LHCN-M2 (cell line): ENCODE data around the gene ENHO. TPM values are rescaled to one million over a fixed set of nuclear protein-coding genes. Genes with fewer than 3 reads are reported as not detected.

Experiments used
- DNase-seq: peaks from one replicate; pipeline ENCODE4 v3.0.0-alpha.2; 2012; ENCODE audit warnings: low read depth
- total RNA-seq: library from RNA; depleted of rRNA; stranded (reverse); fragments of >200 nt; gene quantifications from 2 replicates; pipeline ENCODE4 v1.2.3, GENCODE V29; 2014; rRNA removed

The ENHO gene
- total RNA-seq, 1 experiment from 2014 or later, result 0.29 TPM

- no peak for DNase-seq
These were observed 43.3 kb downstream of the ENHO start for GRCh38 chr9:34479431-34479866.

GRCh38 chr9:34477541-34477940, 45.2 kb downstream of the ENHO start:
- DNase-seq, result no peak

GRCh38 chr9:34475097-34475496, 47.7 kb downstream of the ENHO start:
- no peak for DNase-seq

Other genes with a start within 250 kb of the ENHO start
- 5.1 and 5.6 TPM in 2 replicates for gene KIF24, start 193.7 kb downstream of the ENHO start, total RNA-seq
- gene NUDT2, start 193.4 kb downstream of the ENHO start, total RNA-seq, result 21.5 and 30.6 TPM in 2 replicates
- 1.2 and 1.5 TPM in 2 replicates for gene MYORG, start 146.1 kb downstream of the ENHO start, total RNA-seq
- 13.0 and 17.6 TPM in 2 replicates for gene FAM219A, start 64.4 kb downstream of the ENHO start, total RNA-seq
- not detected in 2 replicates for gene DNAI1, start 64.2 kb downstream of the ENHO start, total RNA-seq
- not detected in 2 replicates for gene CNTFR, start 66.7 kb upstream of the ENHO start, total RNA-seq
- 31.7 and 34.0 TPM in 2 replicates for gene RPP25L, start 89.1 kb upstream of the ENHO start, total RNA-seq
- gene DCTN3, start 97.5 kb upstream of the ENHO start, total RNA-seq, result 63.4 and 105 TPM in 2 replicates
- 0.34 and 0.45 TPM in 2 replicates for gene ARID3C, start 106.1 kb upstream of the ENHO start, total RNA-seq
- gene SIGMAR1, start 114.8 kb upstream of the ENHO start, total RNA-seq, result 222 and 273 TPM in 2 replicates
- gene GALT, start 123.7 kb upstream of the ENHO start, total RNA-seq, result 27.7 and 29.6 TPM in 2 replicates
- 15.7 and 19.9 TPM in 2 replicates for gene IL11RA, start 129.2 kb upstream of the ENHO start, total RNA-seq
- not detected in 2 replicates for gene CCL27, start 139.7 kb upstream of the ENHO start, total RNA-seq
- not detected in 2 replicates for gene CCL19, start 168.3 kb upstream of the ENHO start, total RNA-seq
- gene CCL21, start 187.1 kb upstream of the ENHO start, total RNA-seq, result not detected in 2 replicates